ENCODE results near the gene EEIG1.

EEIG1 gene

DNA sequence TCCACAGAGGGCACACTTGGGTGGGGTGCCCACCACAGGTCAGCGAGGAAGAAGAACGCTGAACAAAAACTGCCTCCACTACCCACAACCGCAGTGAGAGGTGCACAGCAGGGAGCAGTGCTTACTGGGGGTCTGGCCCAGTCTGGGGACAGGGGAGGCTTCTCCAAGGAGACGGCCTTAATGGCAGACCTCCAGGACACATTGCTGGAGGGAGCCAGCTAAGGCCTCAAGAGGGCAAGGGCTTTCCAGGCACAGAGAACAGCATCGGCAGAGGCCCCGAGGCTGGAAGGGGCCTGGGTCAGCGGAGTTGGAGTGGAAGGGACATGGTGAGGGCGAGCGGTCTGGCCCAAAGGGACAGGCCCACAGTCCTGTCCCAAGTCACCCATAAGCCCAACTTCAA lies 34.8 kb downstream of the EEIG1 start:
- no peak overlapping the region for H3K27ac ChIP-seq (ENCODE audit: low read depth, low read length)

DNA sequence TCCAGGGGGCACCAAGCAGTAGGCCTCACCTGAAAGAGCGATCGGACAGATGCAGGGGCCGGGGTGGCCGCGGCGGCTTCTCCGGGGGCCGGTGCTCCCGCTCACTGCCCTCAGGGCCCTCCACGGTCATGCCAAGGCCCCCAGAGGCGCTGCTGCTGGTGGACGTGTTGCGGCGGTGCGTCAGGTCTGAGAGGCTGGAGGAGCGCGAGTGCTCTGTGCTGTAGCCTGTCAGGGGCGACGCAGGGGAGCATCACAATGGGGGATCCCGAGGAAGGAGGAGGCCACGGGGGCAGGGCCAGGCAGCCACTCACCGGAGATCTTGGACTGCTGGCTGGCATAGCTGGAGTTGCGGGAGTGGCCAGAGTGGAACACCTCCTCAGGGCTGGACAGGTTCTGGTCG lies 35.5 kb downstream of the EEIG1 start:
- peaks cover 21% of the 10 kb centered on the region for H3K79me2 ChIP-seq (ENCODE audit: insufficient read depth, low read length)
- no peak overlapping the region for H3K9ac ChIP-seq (ENCODE audit: low read length)
- no peak overlapping the region for H3K27ac ChIP-seq (ENCODE audit: low read depth, low read length)
- TF ChIP-seq, protein P1, sequence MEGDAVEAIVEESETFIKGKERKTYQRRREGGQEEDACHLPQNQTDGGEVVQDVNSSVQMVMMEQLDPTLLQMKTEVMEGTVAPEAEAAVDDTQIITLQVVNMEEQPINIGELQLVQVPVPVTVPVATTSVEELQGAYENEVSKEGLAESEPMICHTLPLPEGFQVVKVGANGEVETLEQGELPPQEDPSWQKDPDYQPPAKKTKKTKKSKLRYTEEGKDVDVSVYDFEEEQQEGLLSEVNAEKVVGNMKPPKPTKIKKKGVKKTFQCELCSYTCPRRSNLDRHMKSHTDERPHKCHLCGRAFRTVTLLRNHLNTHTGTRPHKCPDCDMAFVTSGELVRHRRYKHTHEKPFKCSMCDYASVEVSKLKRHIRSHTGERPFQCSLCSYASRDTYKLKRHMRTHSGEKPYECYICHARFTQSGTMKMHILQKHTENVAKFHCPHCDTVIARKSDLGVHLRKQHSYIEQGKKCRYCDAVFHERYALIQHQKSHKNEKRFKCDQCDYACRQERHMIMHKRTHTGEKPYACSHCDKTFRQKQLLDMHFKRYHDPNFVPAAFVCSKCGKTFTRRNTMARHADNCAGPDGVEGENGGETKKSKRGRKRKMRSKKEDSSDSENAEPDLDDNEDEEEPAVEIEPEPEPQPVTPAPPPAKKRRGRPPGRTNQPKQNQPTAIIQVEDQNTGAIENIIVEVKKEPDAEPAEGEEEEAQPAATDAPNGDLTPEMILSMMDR (IDR thresholded peaks at IDR 0.05; ENCODE audit: insufficient read depth, low read length, poor library complexity, severe bottlenecking), result no peak
- TF ChIP-seq EZH2phosphoT487 (conservative IDR thresholded peaks at IDR 0.05; ENCODE audit: low read length), result no peak
- peaks cover 12% of the 10 kb centered on the region for H3K36me3 ChIP-seq (ENCODE audit: low read length)
- H4K20me1 ChIP-seq (ENCODE audit: low read depth, low read length), result no peaks in the 10 kb centered on the region; the same call in 1 of the 2 replicates
- peaks cover 20% of the 10 kb centered on the region for H3F3A ChIP-seq (ENCODE audit: insufficient read depth)
- no peak overlapping the region for H2AFZ ChIP-seq (ENCODE audit: low read depth, low read length, severe bottlenecking)
- no peaks in the 10 kb centered on the region for H3K9me3 ChIP-seq (ENCODE audit: insufficient read depth, low read length)
- H3K4me2 ChIP-seq (ENCODE audit: low read depth, low read length, poor library complexity, severe bottlenecking), result no peak overlapping the region
- H3K9me2 ChIP-seq (replicated peaks; ENCODE audit: insufficient read depth, low read length), result no peaks in the 10 kb centered on the region
- no peak overlapping the region for H3K4me3 ChIP-seq (ENCODE audit: insufficient read depth, low read length, poor library complexity, severe bottlenecking)
- H3K27me3 ChIP-seq (ENCODE audit: low read length), result no peaks in the 10 kb centered on the region

More for the DNA sequence above, 34.8 kb downstream of the EEIG1 start:
- Histone ChIP-seq H3F3A (ENCODE audit: insufficient read depth) (peaks cover 14% of the 10 kb centered on the region), H3K79me2 (ENCODE audit: insufficient read depth, low read length) (peaks cover 27% of the 10 kb centered on the region), H4K20me1 (ENCODE audit: low read depth, low read length) (no peaks in the 10 kb centered on the region; the same call in 1 of the 2 replicates), H3K9me2 (replicated peaks; ENCODE audit: insufficient read depth, low read length) (no peaks in the 10 kb centered on the region), H3K9ac (ENCODE audit: low read length) (no peak overlapping the region), H3K36me3 (ENCODE audit: low read length) (peaks cover 12% of the 10 kb centered on the region), H3K27me3 (ENCODE audit: low read length) (no peaks in the 10 kb centered on the region), H3K4me3 (ENCODE audit: insufficient read depth, low read length, poor library complexity, severe bottlenecking) (no peak overlapping the region), H2AFZ (ENCODE audit: low read depth, low read length, severe bottlenecking) (no peak overlapping the region), H3K4me2 (ENCODE audit: low read depth, low read length, poor library complexity, severe bottlenecking) (no peak overlapping the region), H3K9me3 (ENCODE audit: insufficient read depth, low read length) (no peaks in the 10 kb centered on the region)
- no peak for TF ChIP-seq EZH2phosphoT487 (conservative IDR thresholded peaks at IDR 0.05; ENCODE audit: low read length)
- TF ChIP-seq, protein P1 (IDR thresholded peaks at IDR 0.05; ENCODE audit: insufficient read depth, low read length, poor library complexity, severe bottlenecking), result no peak

DNA sequence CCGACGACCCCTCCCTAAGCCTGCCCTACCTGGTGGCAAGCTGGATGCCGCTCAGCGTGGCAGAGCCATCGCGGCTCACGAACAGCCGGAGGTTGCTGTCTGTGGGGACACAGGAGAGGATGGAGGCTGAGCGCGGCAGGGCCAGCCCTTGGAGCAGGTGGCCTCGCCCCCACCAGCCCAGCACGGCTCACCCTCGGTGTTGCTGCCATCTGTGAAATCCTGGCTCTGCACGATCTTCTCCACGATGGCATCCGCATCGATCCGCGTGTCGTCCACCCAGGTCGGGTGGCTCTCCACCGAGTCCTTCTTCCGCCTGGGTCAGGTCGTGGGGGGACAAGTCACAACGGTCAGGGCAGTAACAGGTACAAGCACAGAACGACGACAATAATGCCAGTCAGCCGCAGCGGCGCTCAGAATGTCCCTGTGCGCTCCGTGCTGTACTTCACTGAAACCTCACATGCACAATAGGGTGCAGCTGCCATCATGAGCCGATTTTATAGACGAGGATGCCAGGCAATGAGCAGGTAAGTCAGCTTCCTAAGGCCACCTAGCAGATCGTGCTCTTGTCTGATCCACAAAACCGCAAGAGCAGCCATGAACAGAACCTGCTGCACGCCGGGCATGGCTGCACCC lies 36.1 kb downstream of the EEIG1 start:
- Histone ChIP-seq H3K9ac (ENCODE audit: low read length) (no peak overlapping the region), H3K79me2 (ENCODE audit: insufficient read depth, low read length) (peaks cover 15% of the 10 kb centered on the region), H3K9me2 (replicated peaks; ENCODE audit: insufficient read depth, low read length) (no peaks in the 10 kb centered on the region), H3K27ac (ENCODE audit: low read depth, low read length) (no peak overlapping the region), H3K4me3 (ENCODE audit: insufficient read depth, low read length, poor library complexity, severe bottlenecking) (no peak overlapping the region), H3K4me2 (ENCODE audit: low read depth, low read length, poor library complexity, severe bottlenecking) (no peak overlapping the region), H3K27me3 (ENCODE audit: low read length) (no peaks in the 10 kb centered on the region), H4K20me1 (ENCODE audit: low read depth, low read length) (no peaks in the 10 kb centered on the region; the same call in 1 of the 2 replicates), H3F3A (ENCODE audit: insufficient read depth) (peaks cover 27% of the 10 kb centered on the region), H3K36me3 (ENCODE audit: low read length) (peaks cover 15% of the 10 kb centered on the region), H3K9me3 (ENCODE audit: insufficient read depth, low read length) (no peaks in the 10 kb centered on the region), H2AFZ (ENCODE audit: low read depth, low read length, severe bottlenecking) (no peak overlapping the region)
- TF ChIP-seq, protein P1 (IDR thresholded peaks at IDR 0.05; ENCODE audit: insufficient read depth, low read length, poor library complexity, severe bottlenecking), result no peak
- TF ChIP-seq EZH2phosphoT487 (conservative IDR thresholded peaks at IDR 0.05; ENCODE audit: low read length), result no peak

All from SU-DHL-6 (cell line).